Anterior cingulate cortex (tissue), 58 donors: Measurements from ENCODE around the gene PKNOX2.

Experiments used
- DNase-seq, 58 donors: peaks; one replicate each; lab custom pipeline; 2025; lab: John Stamatoyannopoulos, UW

The PKNOX2 gene

GRCh38 chr11:125170510-125171031 lies 6.0 kb downstream of the PKNOX2 start:
- DNase-seq: no peak

DNA sequence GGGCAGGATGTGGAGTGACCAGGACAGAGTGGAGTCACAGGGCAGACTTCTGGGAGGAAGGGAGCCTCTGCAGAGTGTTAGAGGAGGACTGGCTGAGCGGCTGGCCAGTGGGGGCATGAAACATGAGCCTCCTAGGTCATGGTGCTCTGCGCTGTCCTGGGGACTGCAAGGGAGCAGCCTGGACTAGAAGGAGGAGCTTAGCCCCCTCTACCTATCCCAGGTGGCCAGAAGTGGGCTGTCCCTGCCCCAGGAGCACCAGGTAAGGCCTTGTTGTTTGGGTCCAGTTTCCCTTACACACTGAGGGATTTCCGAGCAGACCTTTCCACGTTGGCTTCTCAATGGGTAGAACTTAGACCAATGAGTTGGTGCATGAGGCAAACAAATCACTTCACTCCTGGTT lies 7.4 kb downstream of the PKNOX2 start:
- no peak for DNase-seq

- DNase-seq: no peak
Measured at GRCh38 chr11:125173027-125173426, 8.5 kb downstream of the PKNOX2 start.

DNA sequence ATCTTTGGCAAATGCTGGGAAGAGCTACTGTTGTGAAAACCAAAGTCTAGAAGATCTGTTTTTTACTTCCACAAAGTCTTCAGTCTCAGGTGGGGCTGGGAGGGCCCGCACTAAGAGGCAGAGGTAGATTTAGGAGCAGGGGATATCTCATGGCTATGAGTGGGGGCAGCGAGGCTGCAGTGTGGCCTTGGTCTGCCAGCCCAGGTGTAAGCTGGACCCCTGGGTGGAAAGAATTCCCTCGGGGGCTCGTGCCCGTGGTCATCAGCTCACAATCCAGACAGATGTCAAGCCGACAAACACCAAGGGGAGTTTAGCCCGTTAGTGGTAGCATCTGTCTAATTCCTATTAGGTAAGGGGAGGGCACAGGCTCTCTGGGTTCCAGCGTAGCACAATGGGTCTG lies 9.0 kb downstream of the PKNOX2 start:
- DNase-seq: no peak

DNA sequence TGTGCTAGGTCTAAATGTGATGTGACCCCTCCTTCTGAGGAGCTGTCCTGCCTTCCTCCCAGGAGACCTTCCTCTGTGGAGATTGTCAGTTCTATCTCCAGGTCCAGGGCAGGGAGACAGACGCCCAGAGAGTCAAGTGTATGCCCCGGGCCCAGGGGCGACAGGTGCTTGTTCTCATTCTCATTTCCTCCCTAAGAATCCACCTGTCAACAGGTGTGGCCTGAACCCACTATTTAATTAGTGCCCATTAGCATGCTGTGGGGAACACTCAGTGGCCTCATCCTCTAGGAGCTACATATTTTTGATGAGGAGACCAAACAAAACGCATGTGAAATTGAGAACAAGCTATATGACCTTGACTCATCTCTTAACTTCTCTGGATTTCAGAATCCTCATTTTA lies 9.5 kb downstream of the PKNOX2 start:
- no peak for DNase-seq

GRCh38 chr11:125174686-125175085 lies 10.1 kb downstream of the PKNOX2 start:
- no peak for DNase-seq

DNA sequence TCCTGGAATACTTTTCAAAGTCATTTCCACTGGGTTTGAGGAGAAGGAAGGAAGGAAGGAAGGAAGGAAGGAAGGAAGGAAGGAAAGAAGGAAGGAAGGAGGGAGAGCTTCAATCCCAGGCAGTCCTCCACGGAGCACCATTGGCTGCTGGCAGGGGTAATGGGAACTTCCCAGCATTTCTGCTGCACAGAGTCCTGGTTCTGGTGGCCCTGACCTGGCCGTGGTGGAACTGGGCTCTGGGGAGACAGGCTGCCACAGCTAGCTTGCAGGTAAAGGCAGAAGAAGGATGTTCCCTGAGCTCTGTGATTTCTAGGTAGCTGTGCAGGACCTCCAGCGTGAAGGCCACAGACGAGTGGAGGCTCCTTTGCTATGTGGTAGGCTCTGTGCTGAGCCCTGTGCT lies 10.6 kb downstream of the PKNOX2 start:
- no peak for DNase-seq

- no peak for DNase-seq
Measured at GRCh38 chr11:125175896-125176575, 11.5 kb downstream of the PKNOX2 start.

DNA sequence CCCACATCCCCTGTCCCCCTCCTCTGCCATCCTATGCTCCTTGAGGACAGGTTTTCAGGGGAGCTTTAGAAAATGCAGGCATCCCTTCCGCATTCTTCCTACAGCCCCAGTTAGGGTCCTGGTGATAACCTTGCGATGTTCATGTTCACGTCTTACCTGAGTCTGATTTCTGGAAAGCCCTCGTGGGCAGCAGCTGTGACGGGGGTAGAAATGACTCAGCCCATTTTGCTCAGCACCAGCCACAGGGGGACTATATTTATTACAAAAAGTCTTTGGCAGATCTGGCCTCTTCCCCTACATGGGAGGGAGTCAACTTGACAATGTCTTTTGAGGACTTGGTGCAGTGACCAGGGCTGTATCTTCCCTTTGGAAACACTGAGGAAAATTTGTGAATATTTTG lies 12.3 kb downstream of the PKNOX2 start:
- DNase-seq: no peak

GRCh38 chr11:125177543-125177942 lies 13.0 kb downstream of the PKNOX2 start:
- no peak for DNase-seq

DNA sequence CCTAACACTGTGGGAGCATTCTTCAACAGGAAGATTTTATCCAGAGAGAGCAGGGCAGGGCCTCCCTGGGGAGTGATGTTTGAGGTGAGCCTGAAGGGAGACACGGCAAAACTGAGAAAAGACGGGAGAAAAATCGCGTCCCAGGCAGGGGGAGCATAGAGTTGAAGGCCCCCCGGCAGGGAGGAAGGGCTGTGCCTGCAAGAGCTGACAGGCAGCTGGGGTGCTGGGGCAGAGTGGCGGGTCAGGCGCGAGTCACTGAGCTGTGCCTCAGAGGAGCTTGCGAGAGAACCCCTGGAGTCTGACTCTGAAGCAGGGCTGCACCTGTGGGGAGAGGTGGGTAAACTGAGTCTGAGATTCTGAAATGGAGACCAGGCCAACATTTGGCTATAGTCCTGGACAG lies 14.8 kb downstream of the PKNOX2 start:
- no peak for DNase-seq

- DNase-seq: no peak
Measured at GRCh38 chr11:125179895-125180294, 15.3 kb downstream of the PKNOX2 start.

- DNase-seq: peak in 3 of 58 donors; percentile 20 to 40 (median 35)
Measured at GRCh38 chr11:125180413-125181305, 16.1 kb downstream of the PKNOX2 start.

- DNase-seq: no peak
Measured at GRCh38 chr11:125182573-125182972, 18.0 kb downstream of the PKNOX2 start.

DNA sequence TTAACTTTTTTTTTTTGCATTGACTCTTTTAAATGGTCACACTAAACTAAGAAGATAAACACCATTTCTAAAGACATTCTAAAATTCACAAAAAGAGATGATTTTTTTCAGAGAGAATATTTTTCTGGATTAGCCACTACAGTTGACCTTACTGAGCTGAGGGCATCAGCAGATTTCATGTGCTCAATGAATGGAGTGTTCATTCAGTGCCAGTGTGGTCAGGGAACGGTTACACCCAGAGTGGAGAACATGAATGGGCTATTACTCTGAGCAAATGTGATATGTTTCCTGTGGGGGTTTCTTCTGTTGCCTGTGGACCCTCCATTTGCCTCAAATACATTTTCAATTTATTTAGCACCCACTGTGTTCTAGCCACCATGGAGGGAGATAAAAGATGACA lies 19.1 kb downstream of the PKNOX2 start:
- DNase-seq: no peak

DNA sequence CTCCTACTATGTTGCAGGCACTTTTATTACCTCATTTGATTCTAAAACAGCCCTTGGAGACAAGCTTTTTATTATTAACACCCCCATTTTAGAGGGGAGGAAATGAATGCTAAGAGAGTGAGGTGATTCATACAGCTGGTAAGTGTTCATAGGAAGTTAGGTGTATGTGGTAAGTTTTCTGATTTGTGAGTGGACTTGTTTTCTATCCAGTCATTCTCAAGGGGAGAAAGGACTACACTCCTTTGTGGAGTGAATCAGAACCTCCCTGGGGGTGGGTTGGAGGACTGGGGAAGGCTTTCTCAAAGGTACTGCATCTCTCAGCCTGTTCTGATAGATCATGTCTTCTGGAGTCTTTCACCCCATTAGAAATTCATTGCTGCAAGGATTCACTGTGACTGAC lies 23.5 kb downstream of the PKNOX2 start:
- no peak for DNase-seq

DNA sequence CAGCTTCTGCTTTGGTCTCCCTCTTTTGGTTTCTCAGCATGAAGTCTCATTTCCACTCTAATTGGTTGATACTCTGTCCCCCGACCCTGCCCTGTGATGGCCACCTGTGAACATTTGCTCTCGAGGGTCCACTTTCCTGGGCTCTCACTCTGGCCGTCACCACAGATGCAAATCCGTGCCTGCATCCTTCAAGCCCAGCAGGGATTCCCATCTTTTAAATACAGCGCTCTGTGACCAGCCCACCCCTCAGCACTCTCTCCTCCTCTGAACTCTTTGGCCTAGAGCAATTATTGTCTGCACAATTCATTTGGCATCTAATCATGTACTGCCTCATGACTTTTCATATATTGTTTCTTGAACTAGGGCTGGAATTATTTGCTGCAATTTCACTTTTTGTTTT lies 26.0 kb downstream of the PKNOX2 start:
- no peak for DNase-seq

DNA sequence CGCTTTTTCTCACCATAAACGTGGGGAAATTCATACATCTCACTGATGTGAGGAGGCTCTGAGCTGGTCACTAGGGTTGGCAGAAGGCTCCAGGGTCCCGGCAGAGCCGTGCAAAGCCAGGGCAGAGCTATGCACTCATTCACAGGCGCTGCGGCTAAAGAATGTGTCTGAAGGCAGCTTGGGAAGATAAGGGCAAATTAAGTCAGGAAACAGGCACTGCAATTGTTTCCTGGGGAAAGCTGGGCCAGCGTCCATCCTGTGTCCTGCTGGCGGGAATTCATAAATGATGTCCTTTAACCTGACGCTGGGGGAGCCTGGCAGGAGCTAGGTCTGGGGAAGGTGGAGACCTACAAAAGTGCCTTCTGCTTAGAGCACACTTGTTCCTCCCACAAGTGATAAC lies 27.6 kb downstream of the PKNOX2 start:
- no peak for DNase-seq

DNA sequence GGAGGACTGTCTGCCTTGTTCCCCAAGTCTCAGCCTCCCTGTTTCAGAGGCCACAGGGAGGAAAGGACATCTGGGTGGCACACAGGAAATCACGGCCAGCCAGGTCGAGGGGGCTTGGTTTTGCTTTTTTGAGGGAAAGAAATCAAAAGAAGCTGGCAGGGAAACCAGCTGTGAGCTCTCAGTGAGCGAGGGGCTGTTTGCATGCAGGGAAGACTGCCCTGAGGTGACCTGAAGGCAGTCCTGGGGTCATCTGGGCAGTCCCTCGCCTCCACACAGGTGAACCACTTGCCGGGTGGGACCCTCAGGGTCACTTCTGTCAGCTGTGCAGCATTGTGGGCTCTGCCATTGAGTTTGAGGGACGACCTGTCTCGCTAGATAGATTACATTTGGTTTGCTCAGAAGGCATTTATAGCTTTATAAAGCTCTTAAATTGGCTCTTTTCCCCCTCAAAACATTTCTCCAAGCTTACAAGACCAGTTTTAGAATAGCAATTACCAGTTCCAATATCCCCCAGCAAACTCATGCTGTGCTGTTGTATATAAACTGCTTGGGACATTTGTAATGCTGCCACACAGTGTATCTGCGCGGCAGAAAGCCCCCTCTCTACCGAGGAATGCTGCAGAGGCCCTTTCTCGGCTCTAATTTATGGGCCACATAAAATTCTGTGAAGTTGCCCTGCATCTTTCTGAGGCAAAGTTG lies 28.3 kb downstream of the PKNOX2 start:
- DNase-seq: no peak

DNA sequence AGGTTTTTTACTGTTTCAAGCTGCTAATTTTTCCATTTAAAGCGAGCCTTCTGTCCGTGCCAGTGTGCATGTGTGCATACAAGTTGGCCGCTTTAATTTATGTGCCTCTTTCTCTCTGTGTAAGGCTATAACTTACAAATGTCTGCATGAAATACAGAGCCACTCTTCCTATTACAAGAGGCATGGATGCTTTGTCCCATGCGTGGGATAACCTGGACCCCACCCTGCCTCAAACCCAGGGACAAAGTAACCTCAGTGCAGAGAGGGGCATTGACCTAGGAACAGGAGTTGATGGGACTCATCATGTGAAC lies 28.8 kb downstream of the PKNOX2 start:
- no peak for DNase-seq

DNA sequence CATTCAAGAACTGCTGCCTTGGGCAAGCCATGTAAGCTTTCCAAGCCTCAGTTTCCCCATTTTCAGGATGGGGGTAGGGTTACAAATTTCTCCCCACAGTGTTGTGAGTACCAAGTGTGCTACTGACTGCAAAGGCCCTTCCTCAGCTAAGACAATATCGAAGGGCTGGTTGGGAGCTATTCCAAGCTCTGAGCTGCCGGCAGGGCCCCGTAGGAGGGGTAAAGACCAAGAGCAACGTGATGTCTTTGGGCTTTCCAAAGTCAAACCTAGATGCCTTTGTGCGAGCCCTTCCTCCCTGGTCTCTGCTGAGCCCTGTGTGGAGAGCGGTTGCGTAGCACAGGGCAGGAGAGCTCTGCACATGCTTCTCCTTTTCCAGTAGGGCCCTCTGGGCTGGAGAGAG lies 29.3 kb downstream of the PKNOX2 start:
- DNase-seq: no peak
